ENCODE results near the gene GRSF1. TPM values are rescaled to one million over a fixed set of nuclear protein-coding genes. Genes with fewer than 3 reads are reported as not detected.
"Not testable (repeated sequence)": the region's sequence is repeated elsewhere in the genome, so short reads cannot be mapped to it uniquely, and the experiment has no call there.

Gene GRSF1
- total and polyA plus RNA-seq, 11 donors, result 37.6 to 114 (median 86.8) TPM

GRCh38 chr4:70778888-70779422 is 60.7 kb downstream of the GRSF1 start:
- Histone ChIP-seq H3K27me3 (no peaks in the 10 kb centered on the region), H3K27ac (peak overlapping the region in 4 of 12 donors; percentile 16 to 63 (median 43)), H3K36me3 (peaks cover 0 to 97% (median 82%) of the 10 kb centered on the region in 9 donors), H3K9me3 (no peaks in the 10 kb centered on the region), H3K4me1 (peaks cover 0 to 9% (median 0%) of the 10 kb centered on the region in 12 donors), H3K4me3 (no peak overlapping the region)
- peak; percentile 43 to 77 (median 69) for ATAC-seq
- 43 to 52% (median 46%) methylated on average over 5 of the region's 5 CpGs for WGBS, 4 donors
- no peak for DNase-seq
- intact Hi-C loops (cut with DNase I), result no loop called here
- TF ChIP-seq CTCF (IDR thresholded peaks at IDR 0.05), result no peak
- no peak for TF ChIP-seq POLR2A (IDR thresholded peaks at IDR 0.05)

GRCh38 chr4:70772929-70773555 is 66.6 kb downstream of the GRSF1 start:
- WGBS, 4 donors, result 92 to 94% (median 94%) methylated on average over 6 of the region's 6 CpGs
- H3K36me3 ChIP-seq, result peaks cover 0 to 97% (median 75%) of the 10 kb centered on the region in 9 donors
- DNase-seq, result no peak

GRCh38 chr4:70769396-70769795 is 70.3 kb downstream of the GRSF1 start:
- H3K4me1 ChIP-seq; H3K27ac ChIP-seq; DNase-seq; H3K4me3 ChIP-seq; intact Hi-C loops (cut with DNase I); ATAC-seq; H3K27me3 ChIP-seq; H3K9me3 ChIP-seq: not testable (repeated sequence)
- 94 to 100% (median 95%) methylated on average over 1 of the region's 1 CpG for WGBS, 4 donors
- peaks cover 0 to 93% (median 76%) of the 10 kb centered on the region in 9 donors for H3K36me3 ChIP-seq

More at GRCh38 chr4:70772929-70773555, 66.6 kb downstream of the GRSF1 start:
- Histone ChIP-seq H3K4me3 (peak overlapping the region in 1 of 12 donors; percentile 27), H3K9me3 (no peaks in the 10 kb centered on the region), H3K4me1 (no peaks in the 10 kb centered on the region), H3K27me3 (no peaks in the 10 kb centered on the region), H3K27ac (peak overlapping the region in 1 of 12 donors; percentile 61)
- intact Hi-C loops (cut with DNase I), result no loop called here
- TF ChIP-seq POLR2A (IDR thresholded peaks at IDR 0.05), result no peak
- no peak for TF ChIP-seq CTCF (IDR thresholded peaks at IDR 0.05)
- ATAC-seq, result no peak

- intact Hi-C loops (cut with DNase I), result no loop called here
- 69 to 78% (median 77%) methylated on average over 3 of the region's 3 CpGs for WGBS, 4 donors
- DNase-seq, result no peak
These were observed 71.3 kb downstream of the GRSF1 start for GRCh38 chr4:70768301-70768948.

More at GRCh38 chr4:70768301-70768948, 71.3 kb downstream of the GRSF1 start:
- Histone ChIP-seq H3K36me3 (peaks cover 0 to 96% (median 86%) of the 10 kb centered on the region in 9 donors), H3K27ac (peak overlapping the region in 2 of 12 donors; percentile 5 to 56), H3K9me3 (no peaks in the 10 kb centered on the region), H3K4me1 (no peaks in the 10 kb centered on the region), H3K4me3 (no peak overlapping the region), H3K27me3 (no peaks in the 10 kb centered on the region)
- TF ChIP-seq CTCF (IDR thresholded peaks at IDR 0.05) (no peak), POLR2A (IDR thresholded peaks at IDR 0.05) (no peak)
- ATAC-seq, result peak in 1 of 4 donors; percentile 42

Other genes starting within 250 kb of the GRSF1 start
- not detected for gene AMBN, start 247.6 kb downstream of the GRSF1 start, total RNA-seq
- gene AMBN, start 247.6 kb downstream of the GRSF1 start, polyA plus RNA-seq, result not detected
- gene ENAM, start 211.1 kb downstream of the GRSF1 start, total RNA-seq, result 10 to 100 TPM in 2 of 9 donors, 1 to 10 TPM in 7; 3.7 to 16.0 (median 9.4) TPM
- gene ENAM, start 211.1 kb downstream of the GRSF1 start, polyA plus RNA-seq, result 1 to 10 TPM in 1 of 2 donors, under 1 TPM in 1; 0.98 to 1.3 TPM
- 10 to 100 TPM in 1 of 9 donors, 1 to 10 TPM in 4, under 1 TPM in 2, not detected in 2; 0.19 to 40.0 (median 5.0) TPM for gene JCHAIN, start 173.4 kb downstream of the GRSF1 start, total RNA-seq
- gene JCHAIN, start 173.4 kb downstream of the GRSF1 start, polyA plus RNA-seq, result under 1 TPM; 0.76 to 0.85 TPM
- 10 to 100 TPM in 8 of 9 donors, 1 to 10 TPM in 1; 7.3 to 22.4 (median 17.4) TPM for gene UTP3, start 151.4 kb downstream of the GRSF1 start, total RNA-seq
- gene UTP3, start 151.4 kb downstream of the GRSF1 start, polyA plus RNA-seq, result 10 to 100 TPM; 10.7 to 28.9 TPM
- gene RUFY3, start 117.9 kb downstream of the GRSF1 start, total RNA-seq, result 10 to 100 TPM; 14.6 to 33.0 (median 21.8) TPM
- 10 to 100 TPM; 12.8 to 18.7 TPM for gene RUFY3, start 117.9 kb downstream of the GRSF1 start, polyA plus RNA-seq
- 10 to 100 TPM; 11.1 to 22.9 (median 18.6) TPM for gene MOB1B, start 62.5 kb upstream of the GRSF1 start, total RNA-seq
- 1 to 10 TPM; 4.8 to 7.2 TPM for gene MOB1B, start 62.5 kb upstream of the GRSF1 start, polyA plus RNA-seq
- 10 to 100 TPM in 2 of 9 donors, 1 to 10 TPM in 7; 4.6 to 12.6 (median 6.8) TPM for gene DCK, start 153.8 kb upstream of the GRSF1 start, total RNA-seq
- 1 to 10 TPM; 1.7 to 8.2 TPM for gene DCK, start 153.8 kb upstream of the GRSF1 start, polyA plus RNA-seq